ENCODE results near the gene DENND4A.

DENND4A gene

DNA sequence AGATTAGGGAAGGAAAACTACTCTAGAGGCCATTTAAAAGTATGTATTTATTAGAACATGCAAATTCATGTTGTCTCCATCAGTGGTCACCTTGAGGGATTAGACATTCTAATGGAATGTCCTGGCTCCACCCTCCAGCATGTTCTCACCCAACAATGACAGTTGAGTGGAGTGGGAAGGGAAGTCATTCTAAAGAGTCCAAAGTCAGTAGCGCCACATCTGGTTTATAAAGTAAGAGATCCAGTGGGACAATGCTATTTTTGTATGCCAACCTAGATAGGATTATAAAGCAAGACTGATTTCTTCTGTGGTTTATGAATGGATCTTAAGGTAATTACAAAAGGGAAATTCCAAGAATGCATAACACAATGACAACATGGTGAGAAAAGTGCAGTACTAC, 137.1 kb downstream of the DENND4A start:
- no peaks in the 10 kb centered on the region for H3K79me2 ChIP-seq (ENCODE audit: insufficient read depth, low read length)
- H4K20me1 ChIP-seq (ENCODE audit: low read depth, low read length): no peaks in the 10 kb centered on the region
- no peak overlapping the region for H3K4me3 ChIP-seq (ENCODE audit: insufficient read depth, low read length, poor library complexity, severe bottlenecking)
- no peaks in the 10 kb centered on the region for H3K27me3 ChIP-seq (ENCODE audit: low read length)
- TF ChIP-seq EZH2phosphoT487 (conservative IDR thresholded peaks at IDR 0.05; ENCODE audit: low read length): no peak
- TF ChIP-seq, protein P1, sequence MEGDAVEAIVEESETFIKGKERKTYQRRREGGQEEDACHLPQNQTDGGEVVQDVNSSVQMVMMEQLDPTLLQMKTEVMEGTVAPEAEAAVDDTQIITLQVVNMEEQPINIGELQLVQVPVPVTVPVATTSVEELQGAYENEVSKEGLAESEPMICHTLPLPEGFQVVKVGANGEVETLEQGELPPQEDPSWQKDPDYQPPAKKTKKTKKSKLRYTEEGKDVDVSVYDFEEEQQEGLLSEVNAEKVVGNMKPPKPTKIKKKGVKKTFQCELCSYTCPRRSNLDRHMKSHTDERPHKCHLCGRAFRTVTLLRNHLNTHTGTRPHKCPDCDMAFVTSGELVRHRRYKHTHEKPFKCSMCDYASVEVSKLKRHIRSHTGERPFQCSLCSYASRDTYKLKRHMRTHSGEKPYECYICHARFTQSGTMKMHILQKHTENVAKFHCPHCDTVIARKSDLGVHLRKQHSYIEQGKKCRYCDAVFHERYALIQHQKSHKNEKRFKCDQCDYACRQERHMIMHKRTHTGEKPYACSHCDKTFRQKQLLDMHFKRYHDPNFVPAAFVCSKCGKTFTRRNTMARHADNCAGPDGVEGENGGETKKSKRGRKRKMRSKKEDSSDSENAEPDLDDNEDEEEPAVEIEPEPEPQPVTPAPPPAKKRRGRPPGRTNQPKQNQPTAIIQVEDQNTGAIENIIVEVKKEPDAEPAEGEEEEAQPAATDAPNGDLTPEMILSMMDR (IDR thresholded peaks at IDR 0.05; ENCODE audit: insufficient read depth, low read length, poor library complexity, severe bottlenecking): no peak
- peaks cover 11% of the 10 kb centered on the region; the same call in 1 of the 2 replicates for H3F3A ChIP-seq (ENCODE audit: insufficient read depth)
- H3K4me2 ChIP-seq (ENCODE audit: low read depth, low read length, poor library complexity, severe bottlenecking): no peak overlapping the region
- H3K9me2 ChIP-seq (replicated peaks; ENCODE audit: insufficient read depth, low read length): no peaks in the 10 kb centered on the region
- H3K9me3 ChIP-seq (ENCODE audit: insufficient read depth, low read length): no peaks in the 10 kb centered on the region
- peaks cover 57% of the 10 kb centered on the region for H3K36me3 ChIP-seq (ENCODE audit: low read length)
- no peak overlapping the region for H3K27ac ChIP-seq (ENCODE audit: low read depth, low read length)
- H3K9ac ChIP-seq (ENCODE audit: low read length): no peak overlapping the region
- H2AFZ ChIP-seq (ENCODE audit: low read depth, low read length, severe bottlenecking): no peak overlapping the region

DNA sequence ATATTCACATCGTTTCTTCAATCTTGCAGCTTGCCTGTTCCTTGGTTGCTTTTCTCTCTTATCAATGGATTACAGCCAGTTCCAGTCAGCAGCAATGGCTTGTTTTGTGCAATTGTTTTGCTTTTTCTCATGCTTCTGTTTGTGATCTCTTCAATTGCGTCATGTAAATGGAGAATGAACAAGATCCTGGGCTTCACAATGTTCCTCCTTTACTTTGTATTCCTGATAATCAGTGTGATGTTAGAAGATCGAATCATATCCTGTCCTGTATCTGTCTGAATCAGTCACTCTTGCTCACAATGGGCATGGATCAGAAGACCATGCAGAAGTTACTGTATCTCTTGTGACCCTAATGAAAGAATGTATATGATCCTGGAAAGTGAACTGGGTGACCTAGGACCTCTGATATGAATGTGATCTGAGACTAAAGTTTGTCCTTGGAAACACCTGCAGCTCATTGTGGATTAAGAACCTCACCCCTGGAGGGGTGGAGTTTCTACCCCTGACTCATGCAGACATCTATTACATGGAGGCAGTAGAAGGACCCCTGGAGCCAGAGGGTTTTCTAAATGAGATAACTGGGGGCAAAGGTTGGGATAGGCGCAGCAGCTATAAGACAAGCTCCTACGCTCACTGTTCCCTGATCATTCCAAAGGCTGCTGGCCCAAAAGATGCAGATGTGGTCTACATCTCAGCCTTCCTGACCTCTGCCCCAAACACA, 138.1 kb downstream of the DENND4A start:
- Histone ChIP-seq H3K9ac (ENCODE audit: low read length) (no peak overlapping the region), H3K79me2 (ENCODE audit: insufficient read depth, low read length) (no peaks in the 10 kb centered on the region), H3K27ac (ENCODE audit: low read depth, low read length) (no peak overlapping the region), H4K20me1 (ENCODE audit: low read depth, low read length) (no peaks in the 10 kb centered on the region), H3K4me2 (ENCODE audit: low read depth, low read length, poor library complexity, severe bottlenecking) (no peak overlapping the region), H3F3A (ENCODE audit: insufficient read depth) (peaks cover 4% of the 10 kb centered on the region; the same call in 1 of the 2 replicates), H3K9me3 (ENCODE audit: insufficient read depth, low read length) (no peaks in the 10 kb centered on the region), H3K36me3 (ENCODE audit: low read length) (peaks cover 49% of the 10 kb centered on the region), H3K27me3 (ENCODE audit: low read length) (no peaks in the 10 kb centered on the region), H2AFZ (ENCODE audit: low read depth, low read length, severe bottlenecking) (no peak overlapping the region), H3K4me3 (ENCODE audit: insufficient read depth, low read length, poor library complexity, severe bottlenecking) (no peak overlapping the region), H3K9me2 (replicated peaks; ENCODE audit: insufficient read depth, low read length) (no peaks in the 10 kb centered on the region)
- no peak for TF ChIP-seq EZH2phosphoT487 (conservative IDR thresholded peaks at IDR 0.05; ENCODE audit: low read length)
- TF ChIP-seq, protein P1 (IDR thresholded peaks at IDR 0.05; ENCODE audit: insufficient read depth, low read length, poor library complexity, severe bottlenecking): no peak

DNA sequence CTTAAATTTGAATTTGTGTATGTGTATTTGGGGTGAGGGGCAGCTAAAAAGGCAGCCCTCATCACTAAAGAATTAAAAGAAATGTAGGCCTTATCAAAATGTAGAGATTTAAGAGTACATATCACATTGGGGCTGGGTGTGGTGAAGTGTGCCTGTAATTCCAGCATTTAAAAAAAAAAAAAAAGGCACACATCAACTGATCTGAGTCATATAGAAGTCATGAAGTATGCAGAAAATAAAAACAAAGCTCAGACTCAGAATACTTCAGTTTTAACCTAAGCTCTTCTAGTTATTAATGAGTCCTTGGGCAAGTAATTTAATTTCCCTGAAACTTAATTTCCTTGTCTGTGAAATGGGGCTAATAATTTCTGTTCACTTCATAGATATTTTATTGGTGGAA, 138.8 kb downstream of the DENND4A start:
- Histone ChIP-seq H3K79me2 (ENCODE audit: insufficient read depth, low read length) (no peaks in the 10 kb centered on the region), H3K9ac (ENCODE audit: low read length) (no peak overlapping the region), H3K4me2 (ENCODE audit: low read depth, low read length, poor library complexity, severe bottlenecking) (no peak overlapping the region), H3K27me3 (ENCODE audit: low read length) (no peaks in the 10 kb centered on the region), H4K20me1 (ENCODE audit: low read depth, low read length) (no peaks in the 10 kb centered on the region), H3K27ac (ENCODE audit: low read depth, low read length) (no peak overlapping the region), H3K9me3 (ENCODE audit: insufficient read depth, low read length) (no peaks in the 10 kb centered on the region), H3K9me2 (replicated peaks; ENCODE audit: insufficient read depth, low read length) (no peaks in the 10 kb centered on the region), H3K4me3 (ENCODE audit: insufficient read depth, low read length, poor library complexity, severe bottlenecking) (no peak overlapping the region), H3K36me3 (ENCODE audit: low read length) (peaks cover 43% of the 10 kb centered on the region), H2AFZ (ENCODE audit: low read depth, low read length, severe bottlenecking) (no peak overlapping the region), H3F3A (ENCODE audit: insufficient read depth) (no peaks in the 10 kb centered on the region)
- no peak for TF ChIP-seq EZH2phosphoT487 (conservative IDR thresholded peaks at IDR 0.05; ENCODE audit: low read length)
- TF ChIP-seq, protein P1 (IDR thresholded peaks at IDR 0.05; ENCODE audit: insufficient read depth, low read length, poor library complexity, severe bottlenecking): no peak
